Activated T-cell treated with anti-CD3 and anti-CD28 coated beads, Interleukin-2, amount 50 U/mL, for 48 hours (primary cell): ENCODE results near the gene NKX2-4.
"Not testable (repeated sequence)": the region's sequence is repeated elsewhere in the genome, so short reads cannot be mapped to it uniquely, and the experiment has no call there.

Experiments used
- DNase-seq, 2 experiments: peaks; one replicate each; pipeline ENCODE4 v3.0.0-alpha.2; 2020

NKX2-4 gene

DNA sequence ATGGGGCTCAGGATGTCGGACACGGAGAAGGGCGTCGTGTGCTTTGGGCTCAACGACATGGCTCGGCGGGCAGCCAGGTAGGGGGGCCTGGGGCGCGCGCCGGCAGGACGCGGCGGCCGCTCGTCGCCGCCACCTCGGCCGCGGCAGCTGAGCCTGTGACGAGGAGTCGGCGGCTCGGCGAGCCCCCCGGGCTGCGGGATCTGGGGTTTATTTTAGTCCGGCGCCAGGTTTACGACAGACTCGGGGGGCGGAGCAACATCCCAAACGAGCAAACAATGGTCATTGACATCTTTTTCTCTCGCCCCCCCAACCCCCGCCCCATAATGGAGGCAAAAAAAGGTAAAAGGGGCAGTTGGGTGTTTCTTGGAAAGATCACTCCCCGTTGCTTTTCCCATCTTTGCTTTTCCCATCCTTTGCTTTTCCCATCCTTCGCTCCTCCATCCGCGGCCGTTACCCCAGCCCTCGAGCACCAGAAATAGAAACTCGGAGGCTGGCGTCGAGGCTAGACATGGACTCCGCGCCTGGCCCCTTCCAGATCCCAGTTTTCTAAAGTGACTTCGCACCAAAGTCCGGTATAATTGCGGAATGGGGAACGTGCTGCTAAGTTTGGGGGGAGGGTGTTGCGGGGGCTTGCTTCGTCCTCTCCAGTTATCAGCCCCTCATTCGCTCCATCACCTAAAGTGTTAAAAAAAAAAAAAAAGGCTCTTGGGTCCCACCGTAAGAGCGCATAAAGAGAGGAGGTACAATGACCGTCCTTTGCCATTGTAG lies at the start of gene NKX2-4:
Gene NKX2-4 (minus strand): TSS at position 186 of the 768 bp plus-strand sequence. CDS start 127 bp downstream, at position 59.
- DNase-seq: no peak

DNA sequence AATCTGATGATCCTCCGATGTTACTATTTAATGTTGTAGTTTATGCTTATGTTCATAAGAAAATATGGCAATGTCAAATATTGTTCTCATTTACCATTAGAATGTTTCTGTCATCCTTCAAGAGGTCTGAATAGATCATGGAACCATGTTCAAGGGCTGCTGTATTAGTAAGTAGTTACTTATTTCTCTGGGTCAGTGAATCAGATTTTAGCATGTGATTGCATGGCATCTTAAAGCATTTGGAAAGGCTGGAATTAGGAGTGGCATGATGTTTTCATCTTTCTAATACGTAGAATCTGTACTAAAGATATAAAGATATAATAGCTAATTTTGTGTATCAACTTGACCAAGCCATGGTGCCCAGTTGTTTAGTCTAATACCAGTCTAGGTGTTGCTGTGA lies 40.5 kb upstream of the NKX2-4 start:
- DNase-seq: no peak

DNA sequence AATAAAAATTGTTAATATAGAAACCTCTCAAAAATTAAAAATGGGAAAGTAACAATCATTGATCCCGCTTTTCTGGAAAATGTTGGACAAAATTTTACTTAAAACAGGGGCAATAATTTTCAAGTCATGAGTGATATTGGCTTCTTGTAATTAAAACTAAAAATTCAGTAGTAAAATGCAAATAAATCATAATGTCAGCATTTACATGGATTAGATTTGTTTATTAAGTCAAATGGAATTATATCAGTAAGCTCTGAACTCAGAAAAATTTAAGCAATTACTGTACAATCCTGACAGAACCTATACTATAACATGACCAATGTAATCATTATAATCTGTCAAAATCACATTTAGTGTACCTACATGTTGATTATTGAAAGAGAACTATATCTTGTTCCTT lies 39.9 kb upstream of the NKX2-4 start:
- DNase-seq: no peak

DNA sequence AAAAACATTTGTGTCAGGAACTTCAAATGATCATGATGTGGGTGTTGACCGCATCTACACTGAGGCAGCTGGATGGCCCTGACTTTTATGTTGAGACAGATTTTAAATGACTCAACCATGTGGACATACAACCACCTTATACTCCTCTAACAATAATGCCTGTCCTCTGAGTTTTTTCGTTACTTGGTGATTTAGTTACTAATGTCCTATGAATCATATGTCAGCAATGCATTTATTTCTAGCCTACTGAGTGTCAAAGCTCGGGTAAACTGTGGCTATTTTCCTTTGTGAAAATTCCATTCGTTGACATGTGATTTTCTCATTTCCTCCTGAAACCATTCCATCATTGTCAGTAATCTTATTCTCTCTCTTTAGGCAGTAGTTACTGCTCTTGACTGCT lies 38.9 kb upstream of the NKX2-4 start:
- DNase-seq: no peak

DNA sequence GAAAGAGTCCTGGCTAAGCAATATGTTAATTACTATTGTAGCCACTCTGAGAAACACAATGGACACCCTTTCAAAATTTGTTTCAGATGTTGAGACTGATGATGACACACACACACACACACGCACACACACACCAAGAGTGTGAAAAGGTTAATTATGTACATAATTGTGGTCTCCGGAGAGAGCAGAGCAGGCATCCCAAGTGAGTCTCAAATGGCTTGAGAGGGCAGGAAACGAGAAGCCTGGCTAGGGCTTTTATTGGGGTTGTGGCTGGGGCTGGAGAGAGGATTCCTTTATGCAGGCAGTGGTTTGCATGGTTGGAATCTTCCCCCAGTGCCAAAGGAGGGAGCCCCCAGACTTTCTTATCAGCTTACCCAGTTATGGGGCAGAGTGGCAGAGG lies 38.2 kb upstream of the NKX2-4 start:
- no peak for DNase-seq

DNA sequence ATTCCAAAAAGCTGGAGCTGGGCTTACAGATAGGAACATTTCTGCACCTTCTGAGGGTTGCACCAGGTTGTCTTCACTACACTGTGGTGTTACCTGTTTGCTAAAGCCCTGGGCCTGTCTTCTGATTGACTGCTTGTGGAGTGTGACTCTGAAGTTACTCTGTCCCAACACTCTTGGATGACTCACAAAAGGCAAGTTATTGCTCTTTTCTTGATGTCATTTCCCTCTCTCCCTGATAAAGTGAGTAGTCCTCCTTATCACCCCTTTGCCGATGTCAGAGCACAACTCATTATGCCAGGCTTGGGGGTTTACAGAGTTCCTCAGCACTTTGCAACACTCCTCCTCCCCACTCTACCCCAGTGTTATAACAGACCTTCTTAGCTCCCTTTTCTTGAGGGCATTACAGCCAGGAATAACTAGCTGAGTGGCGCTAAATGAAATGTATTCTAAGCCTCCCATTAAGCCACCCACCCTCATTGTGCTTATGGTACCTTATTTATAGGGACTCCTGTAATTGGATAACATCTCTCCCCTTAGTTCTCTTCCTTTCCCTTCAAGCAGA lies 36.1 kb upstream of the NKX2-4 start:
- no peak for DNase-seq

DNA sequence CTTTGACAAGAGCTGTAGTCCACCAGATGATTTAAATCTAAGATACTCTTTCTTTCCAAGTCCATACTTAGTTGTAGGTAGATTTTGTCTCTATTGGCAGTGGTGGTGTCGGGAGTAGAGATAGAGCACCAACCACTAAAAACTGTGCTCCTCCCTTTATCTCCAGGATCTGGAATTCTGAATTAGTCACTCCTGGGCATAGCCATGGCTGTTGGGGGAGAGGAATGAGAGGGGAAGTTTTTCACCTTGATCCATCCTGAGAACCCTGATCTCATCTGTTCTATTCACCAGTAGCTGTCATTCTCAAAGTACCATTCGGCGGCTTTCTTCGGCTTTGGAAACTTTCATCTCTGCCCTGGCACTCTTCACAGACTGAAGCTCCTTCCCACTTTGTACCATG lies 35.6 kb upstream of the NKX2-4 start:
- DNase-seq: no peak

DNA sequence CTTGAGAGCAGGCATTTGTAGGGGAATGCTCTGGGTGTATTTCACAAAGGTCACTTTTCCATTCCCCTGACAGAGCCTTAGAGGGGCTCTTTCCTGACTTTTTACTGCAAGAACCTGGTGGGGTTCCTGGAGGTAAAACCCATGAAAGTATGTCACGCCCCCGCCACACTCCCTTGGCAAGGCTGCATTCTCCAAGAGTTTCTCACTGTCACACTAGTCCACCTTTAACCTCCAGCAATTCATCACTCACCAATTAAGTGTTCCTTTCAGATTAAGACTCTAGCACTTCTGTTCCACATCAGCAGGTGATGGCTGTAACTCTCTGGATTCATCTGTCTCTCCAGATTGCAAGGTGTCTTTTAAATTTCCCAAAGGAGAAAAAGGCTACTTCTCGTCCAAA lies 32.7 kb upstream of the NKX2-4 start:
- DNase-seq: no peak

DNA sequence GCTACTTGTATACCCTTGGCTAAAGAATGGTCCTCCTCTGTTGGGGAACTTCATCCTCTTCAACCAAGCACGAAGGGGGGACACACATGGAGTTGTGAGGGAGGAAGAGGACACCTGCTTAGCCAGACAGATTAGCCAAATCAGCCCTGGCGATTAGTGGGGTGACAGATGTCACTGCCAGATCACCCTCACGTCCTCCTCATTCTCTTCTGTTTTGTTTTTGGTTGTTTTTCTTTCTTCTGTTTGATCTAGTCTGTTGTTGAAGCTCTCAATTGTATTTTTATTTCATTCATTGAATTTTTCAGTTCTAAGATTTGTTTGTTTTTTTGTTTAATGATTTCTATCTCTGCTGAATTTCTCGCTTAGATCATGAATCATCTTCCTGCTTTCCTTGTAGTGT lies 27.5 kb upstream of the NKX2-4 start:
- DNase-seq: no peak

DNA sequence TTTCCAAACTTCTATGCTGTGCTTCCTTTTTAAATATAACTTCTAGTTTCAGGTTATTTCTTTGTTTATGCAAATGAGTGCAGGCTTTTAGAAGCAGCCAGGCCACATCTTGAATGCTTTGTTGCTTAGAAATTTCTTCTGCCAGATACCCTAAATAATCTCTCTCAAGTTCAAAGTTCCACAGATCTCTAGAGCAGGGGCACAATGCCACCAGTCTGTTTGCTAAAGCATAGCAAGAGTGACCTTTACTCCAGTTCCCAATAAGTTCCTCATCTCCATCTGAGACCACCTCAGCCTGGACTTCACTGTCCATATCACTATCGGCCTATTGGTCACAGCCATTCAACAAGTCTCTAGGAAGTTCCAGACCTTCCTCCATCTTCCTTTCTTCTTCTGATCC lies 26.4 kb upstream of the NKX2-4 start:
- DNase-seq: not testable (repeated sequence)

DNA sequence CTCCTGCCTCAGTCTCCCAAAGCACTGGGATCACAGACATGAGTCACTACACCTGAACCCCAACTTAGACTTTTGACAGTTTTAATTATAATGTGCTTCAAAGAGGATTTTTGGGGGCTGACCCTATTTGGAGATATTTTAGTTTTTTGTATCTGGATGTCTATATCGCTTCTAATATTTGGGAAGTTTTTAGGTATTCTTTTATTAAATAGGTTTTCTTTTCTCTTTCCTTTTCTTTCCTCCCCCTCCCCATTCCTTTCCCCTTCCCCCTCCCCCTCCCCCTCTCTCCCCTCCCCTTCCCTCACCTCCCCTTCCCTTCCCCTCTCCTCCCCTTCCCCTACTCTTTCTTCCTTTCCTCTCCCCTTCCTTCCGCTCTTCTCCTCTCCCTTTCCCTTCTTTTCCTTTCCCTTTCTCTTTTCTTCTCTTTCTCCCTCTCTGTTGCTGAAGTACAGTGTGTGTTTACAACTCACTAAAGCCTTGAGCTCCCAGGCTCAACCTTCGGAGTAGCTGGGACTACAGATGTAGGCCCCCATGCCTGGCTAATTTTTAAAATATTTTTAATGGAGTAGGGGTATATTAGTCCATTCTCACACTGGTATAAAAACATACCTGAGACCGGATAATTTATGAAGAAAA lies 24.4 kb upstream of the NKX2-4 start:
- no peak for DNase-seq

DNA sequence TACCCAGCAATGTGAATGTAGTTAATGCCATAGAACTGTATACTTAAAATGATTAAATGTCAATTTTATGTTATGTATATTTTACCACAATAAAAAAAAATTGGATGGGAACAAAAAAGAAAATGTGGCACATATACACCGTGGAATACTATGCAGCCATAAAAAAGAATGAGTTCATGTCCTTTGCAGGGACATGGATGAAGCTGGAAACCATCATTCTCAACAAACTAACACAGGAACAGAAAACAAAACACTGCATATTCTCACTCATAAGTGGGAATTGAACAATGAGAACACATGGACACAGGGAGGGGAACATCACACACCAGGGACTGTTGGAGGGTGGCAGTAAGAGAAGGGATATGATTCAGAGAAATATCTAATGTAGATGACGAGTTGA lies 21.8 kb upstream of the NKX2-4 start:
- DNase-seq: not testable (repeated sequence)

DNA sequence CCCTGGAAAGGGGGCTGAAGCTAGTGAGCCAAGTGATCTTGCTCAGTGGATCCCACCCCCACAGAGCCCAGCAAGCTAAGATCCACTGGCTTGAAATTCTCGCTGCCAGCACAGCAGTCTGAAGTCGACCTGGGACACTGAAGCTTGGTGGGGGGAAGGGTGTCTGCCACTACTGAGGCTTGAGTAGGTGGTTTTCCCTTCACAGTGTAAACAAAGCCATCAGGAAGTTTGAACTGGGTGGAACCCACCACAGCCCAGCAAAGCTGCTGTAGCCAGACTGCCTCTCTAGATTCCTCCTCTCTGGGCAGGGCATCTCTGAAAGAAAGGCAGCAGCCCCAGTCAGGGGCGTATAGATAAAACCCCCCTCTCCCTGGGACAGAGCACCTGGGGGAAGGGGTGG lies 16.7 kb upstream of the NKX2-4 start:
- DNase-seq: not testable (repeated sequence)

DNA sequence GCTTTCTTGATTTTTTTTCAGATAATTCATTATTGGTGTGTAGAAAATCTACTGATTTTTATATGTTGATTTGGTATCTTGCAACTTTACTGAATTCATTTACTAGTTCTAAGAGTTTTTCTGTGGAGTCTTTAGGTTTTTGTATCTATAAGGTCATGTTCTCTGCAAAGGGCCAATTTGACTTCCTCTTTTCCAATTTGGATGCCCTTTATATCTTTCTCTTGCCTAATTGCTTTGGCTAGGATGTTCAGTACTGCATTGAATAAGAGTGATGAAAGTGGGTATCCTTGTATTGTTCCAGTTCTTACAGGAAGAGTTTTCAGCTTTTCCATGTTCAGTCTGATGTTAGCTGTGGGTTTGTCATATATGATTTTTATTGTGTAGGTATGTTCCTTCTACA lies 14.4 kb upstream of the NKX2-4 start:
- DNase-seq: no peak

DNA sequence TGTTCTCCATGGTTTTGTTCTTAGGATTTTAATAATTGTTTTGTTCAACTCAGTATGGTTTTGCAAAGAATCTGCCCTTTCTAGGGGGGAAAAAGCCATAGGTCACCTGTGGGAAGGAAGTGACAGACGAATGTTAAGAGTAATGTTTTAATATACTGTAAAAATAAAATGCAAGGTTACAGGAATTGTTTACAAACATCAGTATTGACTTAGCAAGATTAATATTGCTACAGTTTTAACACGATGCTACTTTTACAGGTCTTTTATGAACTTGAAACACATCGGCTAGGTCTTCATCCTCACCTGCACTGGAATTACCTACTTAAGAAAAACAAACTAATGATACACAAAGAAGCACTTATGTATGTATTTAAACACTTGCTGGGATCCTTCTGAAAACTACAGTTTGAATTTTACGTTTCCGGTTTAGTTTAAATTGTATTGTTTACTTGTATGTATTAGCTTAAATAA lies 1.7 kb upstream of the NKX2-4 start:
- no peak for DNase-seq

DNA sequence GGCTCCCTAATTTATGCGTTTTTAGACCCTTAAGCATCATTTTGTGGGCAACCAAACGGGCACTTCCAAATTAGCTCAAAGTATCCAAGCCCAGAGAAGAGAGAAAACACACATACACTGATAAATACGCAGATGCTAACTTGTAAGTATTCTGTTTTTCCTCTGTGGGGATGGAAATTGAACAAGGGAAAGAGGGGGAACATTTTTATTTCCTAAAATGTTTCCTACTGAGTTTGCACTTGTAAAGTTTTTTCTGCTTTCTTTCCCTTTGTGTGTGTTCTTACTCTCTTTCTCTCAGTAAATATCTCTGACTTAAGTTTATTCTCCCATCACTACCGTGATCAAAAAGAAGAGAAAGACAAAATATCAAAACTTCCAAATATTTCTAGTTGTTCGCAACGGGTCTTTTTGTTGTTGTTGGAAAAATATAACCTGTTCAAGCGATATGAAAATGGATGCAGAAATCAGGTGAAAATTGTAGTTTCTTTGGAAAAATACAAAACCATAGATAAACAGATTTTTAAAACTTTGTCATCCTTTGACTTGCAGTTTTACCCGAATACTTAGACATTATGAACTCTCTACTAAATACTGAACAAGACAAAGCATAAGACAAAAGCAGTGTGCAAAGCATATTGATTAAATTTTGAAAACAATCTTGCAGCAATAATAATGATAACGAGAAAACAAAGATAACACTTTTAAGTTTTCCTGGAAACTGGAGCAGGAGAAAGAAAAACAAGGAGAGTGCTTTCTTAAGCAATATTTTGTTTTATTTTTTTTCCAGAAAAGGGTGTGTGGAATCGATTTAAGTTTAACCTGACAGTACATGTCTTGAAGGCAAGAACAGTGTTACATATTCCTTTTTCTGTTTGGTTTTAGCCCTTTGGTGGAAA lies 1.0 kb upstream of the NKX2-4 start:
- no peak for DNase-seq

DNA sequence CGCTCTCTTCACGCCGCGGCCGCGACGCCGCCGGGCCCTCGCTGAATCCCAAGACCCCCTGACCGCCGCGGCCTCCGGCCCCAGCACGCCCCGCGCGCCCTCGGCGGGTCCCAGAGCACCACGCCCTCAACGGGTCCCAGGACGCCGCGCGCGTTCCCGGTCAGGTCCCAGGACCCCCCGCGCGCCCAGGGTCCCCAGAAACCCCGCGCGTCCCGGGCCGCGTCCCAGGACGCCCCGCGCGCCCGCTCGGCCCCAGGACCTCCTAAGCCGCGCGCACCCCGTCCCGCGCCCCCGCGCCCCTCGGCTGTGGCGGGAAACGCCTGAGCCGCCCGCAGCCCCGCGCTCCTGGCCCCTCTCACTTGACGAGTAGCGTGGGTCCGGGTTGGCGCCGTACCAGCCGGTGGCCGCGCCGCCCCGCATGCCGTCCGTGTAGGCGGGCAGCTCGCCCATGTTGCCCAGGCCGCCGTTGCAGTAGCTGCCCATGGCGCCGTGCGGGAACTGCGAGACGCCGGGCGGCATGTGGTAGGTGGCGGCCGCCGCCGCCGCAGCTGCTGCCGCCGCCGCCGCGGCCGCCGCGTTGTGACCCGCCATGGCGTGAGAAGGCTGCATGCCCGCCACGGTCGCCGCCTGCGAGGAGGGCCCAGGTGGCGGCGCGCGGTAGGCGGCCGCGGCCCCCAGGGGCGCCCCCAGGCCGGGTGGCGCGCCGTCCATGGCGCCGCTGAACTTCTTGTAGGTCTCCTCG lies 556 bp downstream of the NKX2-4 start:
- DNase-seq: peak; percentile 33 to 44

DNA sequence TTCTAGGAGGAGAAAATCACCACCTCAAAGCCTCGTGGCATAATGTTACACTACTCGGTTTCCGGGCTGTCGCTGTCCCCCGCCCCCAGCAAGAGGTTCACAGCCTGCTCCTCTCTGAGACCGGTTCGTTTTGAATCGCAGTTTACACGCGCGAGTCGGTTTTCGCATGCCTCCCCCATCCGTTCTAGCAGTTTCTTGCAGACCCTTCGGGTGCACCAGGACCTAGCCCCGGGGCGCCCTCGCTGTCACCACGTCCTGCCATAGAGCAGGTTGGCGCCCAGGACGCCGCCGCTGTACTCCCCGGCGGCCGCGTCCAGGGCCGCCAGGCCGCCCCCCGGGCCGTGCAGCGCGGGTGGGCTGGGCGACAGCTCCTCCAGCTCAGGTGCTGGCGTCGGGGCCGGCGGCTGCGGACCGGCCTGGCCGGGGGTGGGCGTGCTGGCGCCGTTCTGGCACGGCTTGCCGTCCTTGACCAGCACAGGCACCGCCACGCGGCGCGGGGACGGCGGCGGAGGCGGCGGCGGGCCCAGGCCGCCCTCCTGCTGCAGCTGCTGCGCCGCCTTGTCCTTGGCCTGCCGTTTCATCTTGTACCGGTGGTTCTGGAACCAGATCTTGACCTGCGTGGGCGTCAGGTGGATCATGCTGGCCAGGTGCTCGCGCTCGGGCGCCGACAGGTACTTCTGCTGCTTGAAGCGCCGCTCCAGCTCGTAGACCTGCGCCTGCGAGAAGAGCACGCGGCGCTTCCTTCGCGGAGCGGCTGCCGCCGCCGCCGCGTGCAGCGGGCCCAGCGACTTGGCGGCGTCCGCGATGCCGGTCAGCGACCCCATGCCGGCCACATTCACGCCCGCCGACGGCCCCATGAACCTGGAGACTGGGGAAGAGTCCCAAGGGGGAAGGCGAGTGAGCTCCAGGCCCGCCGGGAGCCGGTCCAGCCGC lies 1.4 kb downstream of the NKX2-4 start:
- peak; percentile 53 to 62 for DNase-seq

DNA sequence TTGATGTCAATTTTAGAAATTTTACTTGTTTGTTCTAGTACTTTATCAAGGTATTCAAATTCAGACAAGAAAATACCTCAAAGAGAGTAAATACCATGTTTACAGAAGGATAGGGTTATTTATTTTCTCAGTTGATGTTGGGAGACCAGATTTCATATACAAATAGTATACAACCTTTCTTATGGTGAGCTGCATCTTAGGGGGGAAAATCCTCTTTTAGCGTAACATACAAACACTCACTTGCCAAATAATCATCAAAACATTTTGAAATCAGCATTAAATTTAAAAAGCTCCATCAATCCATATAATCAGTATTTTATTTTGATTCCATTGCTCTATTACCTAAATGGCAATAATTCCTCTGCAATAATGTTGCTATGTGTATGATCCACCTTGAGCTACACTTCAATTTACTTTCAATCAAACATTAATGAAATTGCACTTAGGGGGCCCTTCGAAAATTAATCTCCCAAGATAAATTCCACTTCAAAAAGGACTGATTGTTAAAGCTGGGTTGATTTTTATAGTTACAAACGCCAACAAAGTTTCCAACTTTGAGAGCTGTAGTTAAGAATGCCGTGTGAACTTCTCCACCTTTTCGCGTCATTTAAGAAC lies 2.2 kb downstream of the NKX2-4 start:
- no peak for DNase-seq

DNA sequence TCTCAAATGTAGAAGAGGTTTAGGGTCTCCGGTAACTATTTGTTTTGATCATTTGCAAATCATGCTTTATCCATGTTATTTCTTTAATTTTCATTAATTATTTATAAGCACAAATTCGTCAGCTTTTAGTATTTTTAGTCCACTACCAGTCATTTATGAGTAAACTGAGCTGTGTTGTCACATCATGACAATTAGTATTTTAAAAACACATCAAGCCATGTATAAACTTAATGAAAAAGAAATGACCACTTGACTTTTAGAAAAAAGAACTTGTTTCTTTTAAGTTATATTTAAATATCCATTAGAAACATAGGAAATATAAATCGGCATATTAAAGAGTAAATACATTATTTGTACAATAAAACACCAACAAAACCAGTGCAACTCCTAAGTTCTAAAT lies 2.8 kb downstream of the NKX2-4 start:
- DNase-seq: no peak
